Psoas muscle (tissue), 8 donors: ENCODE data around the gene TENM4. TPM values are rescaled to one million over a fixed set of nuclear protein-coding genes. Genes with fewer than 3 reads are reported as not detected.

Source experiments
- ATAC-seq, 4 donors: fragments of 200-7000 bp; cut with Tn5 transposase; one replicate each; pipeline ENCODE4 v1.9.1; 2020; ENCODE audit warnings: moderate library complexity in 3 of 4, mild to moderate bottlenecking in 2 of 4
- DNase-seq, 2 donors: peaks; one replicate each; pipeline ENCODE4 v3.0.0-alpha.2; 2020
- H3K27ac ChIP-seq: fragments of 200-600 bp; one replicate; pipeline ENCODE4 v1.8.0; 2022
- H3K27me3 ChIP-seq, 3 donors: fragments of 200-600 bp in 1 of 3; one replicate each; pipeline versions ENCODE4 v1.6.1 to v1.8.0; 2013 to 2022; ENCODE audit warnings: low read length in 2 of 3, mild to moderate bottlenecking in 2 of 3, moderate library complexity in 1 of 3; ENCODE audit not compliant: insufficient read depth in 3 of 3
- H3K36me3 ChIP-seq, 2 donors: fragments of 200-600 bp in 1 of 2; one replicate each; pipeline versions ENCODE4 v1.6.1 to v1.8.0; 2013 to 2022; ENCODE audit warnings: low read depth in 1 of 2, mild to moderate bottlenecking in 1 of 2, moderate library complexity in 1 of 2; ENCODE audit not compliant: insufficient read depth in 1 of 2
- H3K4me1 ChIP-seq: fragments of 200-600 bp; one replicate; pipeline ENCODE4 v1.8.0; 2022
- H3K4me3 ChIP-seq: fragments of 200-600 bp; one replicate; pipeline ENCODE4 v1.8.0; 2022; ENCODE audit warnings: mild to moderate bottlenecking
- H3K9me3 ChIP-seq: fragments of 200-600 bp; one replicate; pipeline ENCODE4 v1.8.0; 2022
- CTCF ChIP-seq: fragments of 200-600 bp; IDR thresholded peaks from one replicate; pipeline ENCODE4 v1.8.0; 2022; ENCODE audit warnings: antibody characterized with exemption
- WGBS, 3 donors: extraction: QIAGEN DNeasy Blood & Tissue Kit; methylation state at CpG; one replicate each; pipeline versions ENCODE4 v1.1.6 to v1.1.7; 2013; 5-methylcytosine and 5-hydroxymethylcytosine counted together
- intact Hi-C, 2 donors: fragments of 100-400 bp; cut with DNase I; formaldehyde crosslinking; loops; one replicate each; pipeline versions ENCODE4 v1.11.0 to v1.14.2; 2022
- polyA plus RNA-seq, 3 donors: library from polyadenylated mRNA; stranded (reverse); fragments of 200-250 nt; gene quantifications; one replicate each; pipeline ENCODE4 v1.2.3, GENCODE V29; 2013
- total RNA-seq, 4 donors: library from RNA; stranded (reverse); fragmentation: NEBNext Ultra II Directional in 2 of 4; extraction: Animal tissue kit (Norgen Biotek cat#: 25700) in 2 of 4; gene quantifications; one replicate each; pipeline versions ENCODE4 v1.2.1 to v1.2.4, GENCODE V29; 2021 to 2023
- donor health status: healthy with polysubstance abuse.
- donor health status: DM: no; HTN: no; CAD: no; lungs with moderate emphysema.
- donor health status: Bipolar disorder and iron deficiency.
- donor health status: healthy.
- donor health status: DM: yes; HTN: yes; CAD: no.
- donor health status: DM: no; HTN: no; CAD: no.
- donor health status: DM: no; HTN: no; CAD: no.
- donor health status: DM: yes; HTN: yes; CAD: no.

The TENM4 gene
- total and polyA plus RNA-seq, 7 donors = 0.05 to 1.7 (median 0.48) TPM

GRCh38 chr11:78851878-78852586 is 588.8 kb downstream of the TENM4 start:
- Histone ChIP-seq H3K27ac (no peak overlapping the region), H3K36me3 (no peaks in the 10 kb centered on the region), H3K27me3 (peaks cover 0 to 8% (median 0%) of the 10 kb centered on the region in 3 donors), H3K4me3 (no peak overlapping the region), H3K9me3 (no peaks in the 10 kb centered on the region), H3K4me1 (no peaks in the 10 kb centered on the region)
- ATAC-seq = no peak
- intact Hi-C loops = no loop called here
- TF ChIP-seq CTCF = no peak
- WGBS, 3 donors = 53 to 72% (median 55%) methylated on average over 7 of the region's 7 CpGs
- DNase-seq = peak in 1 of 2 donors; percentile 54

DNA sequence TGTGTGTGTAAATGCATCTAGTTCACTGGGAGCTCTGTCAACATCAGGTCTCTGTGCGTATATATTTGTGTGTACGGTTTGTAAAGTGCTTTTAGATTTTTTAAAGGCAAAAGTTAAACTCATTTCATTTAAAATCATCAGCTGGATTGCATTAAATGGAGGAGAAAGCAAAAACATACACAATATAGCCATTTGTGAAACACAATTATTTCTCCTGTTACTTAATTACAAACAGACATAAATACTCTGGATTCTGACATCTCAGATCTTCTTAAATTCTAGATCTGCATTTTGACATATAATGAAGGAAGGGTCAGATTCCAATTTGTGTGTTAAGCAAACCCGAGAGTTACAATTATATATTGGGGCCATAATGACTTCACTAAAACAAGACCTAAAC is 590.8 kb downstream of the TENM4 start:
- intact Hi-C loops = no loop called here
- Histone ChIP-seq H3K27ac (no peak overlapping the region), H3K36me3 (no peaks in the 10 kb centered on the region), H3K27me3 (peaks cover 0 to 8% (median 0%) of the 10 kb centered on the region in 3 donors), H3K4me1 (no peaks in the 10 kb centered on the region), H3K4me3 (no peak overlapping the region), H3K9me3 (no peaks in the 10 kb centered on the region)
- 94 to 96% (median 95%) methylated on average over 3 of the region's 3 CpGs for WGBS, 3 donors
- no peak for TF ChIP-seq CTCF
- ATAC-seq (no peak), DNase-seq (no peak)

- ATAC-seq (no peak), DNase-seq (no peak)
- no peak for TF ChIP-seq CTCF
- no peaks in the 10 kb centered on the region for H3K9me3 ChIP-seq
- H3K27me3 ChIP-seq = peaks cover 0 to 8% (median 0%) of the 10 kb centered on the region in 3 donors
- no peak overlapping the region for H3K4me3 ChIP-seq
- intact Hi-C loops = no loop called here
- H3K36me3 ChIP-seq = no peaks in the 10 kb centered on the region
- no peak overlapping the region for H3K27ac ChIP-seq
- 82 to 85% (median 83%) methylated on average over 5 of the region's 5 CpGs for WGBS, 3 donors
- no peaks in the 10 kb centered on the region for H3K4me1 ChIP-seq
Measured at GRCh38 chr11:78846269-78846668, 594.6 kb downstream of the TENM4 start.

DNA sequence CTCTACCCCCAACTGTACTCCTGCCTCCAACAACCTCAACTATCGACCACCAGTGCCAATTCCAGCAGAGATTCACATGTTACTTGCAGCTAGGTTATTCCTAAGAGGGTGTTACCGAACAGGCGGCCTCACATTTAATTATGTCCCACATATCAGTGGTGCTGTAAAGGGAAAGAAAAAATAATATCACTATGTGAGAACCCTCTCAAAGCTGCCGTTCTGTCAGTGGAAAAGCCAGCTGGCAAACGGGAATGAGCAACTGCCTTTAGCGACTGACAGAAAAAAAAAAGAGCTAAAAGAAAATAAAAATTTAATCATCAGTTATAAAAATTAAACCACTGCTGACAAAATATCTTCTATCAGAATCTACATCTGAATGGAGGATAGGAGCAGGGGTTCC is 595.3 kb downstream of the TENM4 start:
- Histone ChIP-seq H3K4me3 (no peak overlapping the region), H3K4me1 (no peaks in the 10 kb centered on the region), H3K27ac (no peak overlapping the region), H3K9me3 (no peaks in the 10 kb centered on the region), H3K36me3 (no peaks in the 10 kb centered on the region), H3K27me3 (peaks cover 0 to 8% (median 0%) of the 10 kb centered on the region in 3 donors)
- no peak for TF ChIP-seq CTCF
- WGBS, 3 donors = 55 to 75% (median 68%) methylated on average over 6 of the region's 6 CpGs
- intact Hi-C loops = no loop called here
- ATAC-seq (no peak), DNase-seq (no peak)
